NOMO-1 (cell line): ENCODE data around the gene GHSR.

Experiments
- DNase-seq, 2 experiments: peaks; one replicate each; lab custom pipeline; 2025; ENCODE audit not compliant: unreplicated experiment in 2 of 2; lab: John Stamatoyannopoulos, UW

The GHSR gene

DNA sequence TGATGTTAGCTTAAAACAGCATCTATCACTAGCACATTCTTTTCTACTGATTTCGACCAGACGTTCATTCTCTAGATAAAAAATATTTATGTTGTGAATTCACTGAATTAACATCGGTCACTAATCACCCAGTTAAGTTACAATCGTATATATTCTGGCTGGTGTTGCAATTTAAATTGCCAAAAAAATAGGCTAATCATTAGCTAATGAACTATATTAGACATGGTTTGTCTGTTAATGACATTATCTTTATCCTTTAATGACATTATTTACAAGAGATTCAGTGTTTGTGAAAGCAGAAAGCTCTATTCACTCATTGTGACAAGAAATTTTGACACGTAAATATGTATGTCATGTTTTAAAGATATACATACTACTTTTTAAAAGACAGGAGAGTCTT lies 6.7 kb downstream of the GHSR start:
- DNase-seq, result no peak

DNA sequence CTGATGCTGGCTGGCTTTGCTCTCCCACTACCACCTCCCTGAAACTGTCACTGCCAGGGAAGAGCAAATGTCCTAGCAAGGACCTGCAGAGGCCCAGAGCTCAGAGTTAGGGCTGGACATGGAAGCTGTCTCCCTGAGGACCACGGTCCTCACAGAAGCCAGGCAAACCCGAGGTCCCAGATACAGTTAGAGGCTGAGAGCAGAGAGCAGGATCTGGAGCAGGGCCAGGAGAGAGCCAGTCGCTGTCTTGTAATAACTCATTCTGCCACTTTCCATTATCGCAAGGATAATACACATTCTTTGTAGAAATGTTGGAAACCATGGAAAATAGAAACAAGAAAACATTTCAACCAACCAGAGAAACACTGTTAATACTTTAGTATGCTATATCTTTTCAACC lies 10.1 kb downstream of the GHSR start:
- no peak for DNase-seq

DNA sequence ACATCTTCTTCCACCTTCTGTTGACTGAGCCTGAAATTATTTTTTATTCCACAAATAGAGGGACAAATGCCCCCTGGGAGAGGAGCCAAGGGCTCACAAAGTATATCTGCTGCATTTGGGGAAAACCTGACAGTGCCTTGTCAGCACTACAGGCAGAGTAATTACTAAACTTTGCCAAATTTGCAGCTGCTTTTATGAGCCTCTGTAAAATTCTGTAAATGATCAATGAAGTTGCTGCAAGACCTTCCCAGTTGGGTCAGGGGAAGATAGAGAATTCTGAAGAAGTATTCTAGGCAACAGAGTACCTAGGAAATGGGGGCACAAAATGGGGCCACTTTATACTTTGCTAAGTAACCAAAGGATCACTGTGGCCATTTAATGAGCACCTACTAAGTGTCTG lies 10.5 kb downstream of the GHSR start:
- no peak for DNase-seq

DNA sequence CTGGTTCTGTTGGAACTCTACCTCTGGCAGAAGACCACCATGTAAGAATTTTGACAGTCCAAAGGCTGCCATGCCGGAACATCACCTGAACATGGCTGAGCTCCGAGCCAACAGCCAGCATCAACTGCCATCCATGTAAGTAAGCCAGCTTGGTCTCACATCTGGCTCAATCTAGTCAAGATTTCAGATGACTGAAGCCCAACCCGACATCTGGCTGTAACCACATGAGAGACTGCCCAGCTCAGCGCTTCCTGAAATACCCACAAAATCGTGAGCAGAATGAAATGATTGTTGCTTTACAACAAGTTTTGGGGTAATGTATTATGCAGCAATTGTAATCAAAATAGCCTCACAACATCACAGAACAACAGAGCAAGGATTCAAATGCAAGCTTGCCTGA lies 32.9 kb downstream of the GHSR start:
- DNase-seq, result no peak

DNA sequence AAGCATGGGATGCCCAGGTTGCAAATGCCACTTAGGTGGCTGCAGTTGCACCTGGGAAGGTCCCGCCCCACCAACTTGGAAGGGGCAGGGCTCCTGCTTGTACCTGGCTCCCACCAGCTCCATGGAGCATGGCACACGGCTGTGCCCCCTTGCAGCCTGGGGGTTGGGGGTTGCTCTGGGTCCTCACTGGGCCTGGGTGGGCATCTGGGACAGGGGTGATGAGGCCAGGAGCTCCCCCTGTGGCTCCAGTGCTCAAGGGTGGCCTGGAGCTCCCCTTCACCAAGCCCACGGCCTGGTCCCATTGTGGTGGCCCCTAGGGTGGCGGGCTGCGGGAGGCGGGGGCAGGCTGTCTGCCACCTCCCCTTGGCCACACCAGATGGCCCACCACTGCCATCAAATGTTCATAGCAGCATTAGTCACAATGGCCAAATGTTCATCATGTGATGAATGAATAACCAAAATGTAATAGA lies 36.7 kb downstream of the GHSR start:
- no peak for DNase-seq

DNA sequence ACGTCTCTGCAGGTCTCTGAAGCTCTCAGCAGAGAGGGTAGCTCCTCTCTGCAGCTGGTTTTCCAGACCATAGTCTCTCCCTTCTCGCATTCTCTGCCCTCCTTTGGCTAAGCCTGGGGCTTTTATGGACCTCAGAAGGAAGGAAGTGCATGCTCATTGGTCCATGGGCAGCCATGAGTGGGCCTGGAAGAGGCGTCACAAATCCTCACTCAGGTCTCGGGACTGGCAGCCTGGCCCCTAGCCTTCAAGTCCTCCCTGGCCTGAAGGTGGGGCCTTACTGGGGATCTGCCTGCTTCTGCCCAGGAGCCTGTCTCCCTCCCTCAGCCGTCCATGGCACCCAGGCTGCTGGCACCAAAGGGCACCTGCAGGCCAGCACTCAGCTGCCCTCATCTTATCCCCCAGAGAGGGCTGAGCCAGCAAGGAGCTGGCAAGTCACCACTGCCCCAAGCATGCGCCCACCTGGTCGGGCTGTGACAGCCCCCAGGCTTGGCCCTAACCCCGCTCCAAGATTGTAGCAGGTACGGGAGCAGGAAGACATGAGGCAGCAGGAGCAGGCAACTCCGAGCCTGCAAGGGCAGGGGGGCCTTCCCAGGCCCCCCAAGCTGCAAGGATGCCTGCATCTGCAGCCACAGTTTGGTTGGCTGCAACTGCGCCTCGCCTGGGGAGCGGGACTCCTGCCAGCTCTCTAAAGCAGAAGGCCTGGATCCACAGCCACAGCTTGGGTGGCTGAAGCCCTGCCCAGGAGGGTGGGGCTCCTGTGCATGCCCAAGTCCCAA lies 37.4 kb downstream of the GHSR start:
- no peak for DNase-seq

DNA sequence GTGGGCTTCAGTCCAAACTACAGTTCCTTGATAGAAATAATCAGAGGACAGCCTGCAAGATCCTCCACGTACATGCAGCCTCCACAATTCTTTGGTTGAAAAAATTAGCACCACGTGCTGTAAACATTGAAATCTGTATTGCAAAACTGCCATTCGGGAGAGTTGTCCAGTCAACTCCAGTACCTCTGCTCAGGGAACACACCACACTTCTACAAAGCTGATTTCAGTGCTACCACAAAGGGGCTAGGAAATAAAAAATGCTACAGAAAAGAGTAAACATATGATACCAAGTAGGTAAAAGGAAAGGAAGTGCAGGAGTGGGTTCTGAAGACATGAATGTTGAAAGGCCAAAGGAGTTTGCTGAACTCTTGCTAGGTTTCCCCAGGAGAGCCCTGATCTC lies 40.4 kb downstream of the GHSR start:
- no peak for DNase-seq

DNA sequence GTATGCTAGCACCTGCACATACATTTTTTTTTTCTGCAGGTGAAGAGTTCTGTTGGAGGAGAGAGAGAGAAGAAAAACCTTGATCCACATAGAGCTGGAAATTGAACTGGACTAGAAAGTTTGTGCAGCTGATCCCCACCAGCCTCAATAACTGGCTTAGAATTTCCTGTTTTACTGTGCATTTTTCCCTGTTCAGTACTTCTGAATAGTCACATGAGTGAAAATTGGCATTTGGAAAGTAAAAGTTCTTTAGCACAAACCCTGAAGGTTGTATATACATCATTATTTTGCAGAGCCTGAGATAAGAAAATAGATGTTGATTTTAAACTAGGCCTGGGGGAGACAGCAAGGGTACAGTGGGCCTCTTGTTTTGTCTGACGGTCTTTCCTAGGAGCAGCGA lies 42.3 kb downstream of the GHSR start:
- DNase-seq, result no peak

DNA sequence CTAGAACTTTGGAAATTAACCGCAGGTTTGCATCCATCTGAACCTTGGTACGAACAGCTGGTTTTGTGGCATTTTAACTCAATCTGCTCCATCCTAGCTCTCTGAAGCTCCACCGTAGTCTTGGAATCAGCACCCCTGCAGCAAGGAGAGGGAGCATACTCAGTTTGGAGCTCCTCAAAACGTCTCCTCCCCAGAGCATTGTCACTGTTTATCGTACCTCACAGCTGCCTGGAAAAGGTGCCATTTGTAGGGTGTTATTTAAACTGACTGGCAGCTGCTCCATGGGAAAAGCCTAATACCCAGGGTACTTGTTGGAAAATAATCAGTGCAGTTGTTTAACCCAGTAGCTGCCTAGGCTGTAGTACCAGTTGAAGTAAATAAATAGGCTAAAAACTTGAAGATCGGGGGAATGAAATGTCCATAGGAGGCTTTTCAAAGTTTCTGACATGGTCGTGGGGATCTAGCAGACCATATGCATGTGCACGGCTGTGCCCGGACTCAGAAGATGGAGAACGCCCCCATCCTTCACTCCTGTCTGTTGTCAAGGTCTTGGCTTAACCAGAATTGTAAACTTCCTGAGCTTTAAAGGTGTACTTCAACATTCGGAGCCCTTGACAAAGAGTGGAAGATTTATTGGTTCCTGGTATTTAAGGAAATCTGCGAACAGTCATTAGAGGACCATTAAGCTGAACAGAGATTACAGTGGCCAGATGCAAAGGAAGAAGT lies 43.9 kb downstream of the GHSR start:
- no peak for DNase-seq

DNA sequence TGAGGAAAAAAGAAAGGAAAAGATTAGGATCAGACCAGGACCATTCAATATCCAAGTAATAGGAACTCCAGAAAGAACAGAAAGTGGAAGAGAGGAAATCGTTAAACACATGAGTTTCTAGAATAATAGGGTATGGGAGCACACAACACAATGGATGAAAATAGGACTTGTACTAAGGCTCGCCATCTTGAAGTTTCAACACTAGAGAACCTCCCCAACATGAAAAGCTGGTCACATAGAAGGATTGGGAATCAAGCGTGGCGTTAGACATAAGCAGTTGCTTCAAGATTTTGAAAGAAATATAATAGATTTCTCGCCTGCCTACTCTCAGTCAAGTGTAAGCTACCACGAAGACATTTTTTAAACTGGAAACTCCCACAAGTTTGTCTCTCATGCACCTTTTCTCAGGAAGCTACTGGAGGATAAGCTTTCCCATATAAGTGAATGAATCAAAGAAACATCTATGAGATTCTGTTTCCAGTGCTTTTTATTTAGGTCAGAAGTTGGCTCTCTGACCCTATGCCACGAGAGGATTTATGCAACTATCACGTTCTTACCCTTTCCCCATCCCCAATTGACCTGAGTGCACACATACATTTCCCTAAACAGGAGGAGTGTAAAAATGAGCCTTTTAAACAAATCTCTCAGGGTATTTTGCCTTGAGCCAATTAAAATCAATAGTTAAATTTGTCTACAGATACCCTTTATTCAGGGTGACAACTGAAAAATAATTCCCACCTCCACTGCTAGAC lies 45.2 kb downstream of the GHSR start:
- no peak for DNase-seq

DNA sequence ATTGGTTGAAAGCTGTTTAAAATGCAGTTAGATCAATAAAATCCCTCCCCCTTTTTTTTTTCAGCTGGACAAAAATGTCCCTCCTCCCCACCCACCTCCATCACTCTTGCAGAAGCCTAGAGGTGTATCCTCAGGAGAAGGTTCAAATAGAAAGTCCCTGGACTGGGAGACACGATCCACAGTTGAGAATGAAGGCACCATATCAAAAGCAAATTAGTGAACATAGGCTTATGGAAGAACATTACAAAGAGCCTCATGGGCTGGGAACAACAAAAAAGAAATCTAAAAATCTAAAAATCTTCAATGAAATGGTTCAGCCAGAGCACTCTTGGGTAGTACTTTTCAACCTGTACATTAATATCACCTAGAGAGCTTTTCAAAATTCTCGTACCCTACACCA lies 46.2 kb downstream of the GHSR start:
- no peak for DNase-seq

DNA sequence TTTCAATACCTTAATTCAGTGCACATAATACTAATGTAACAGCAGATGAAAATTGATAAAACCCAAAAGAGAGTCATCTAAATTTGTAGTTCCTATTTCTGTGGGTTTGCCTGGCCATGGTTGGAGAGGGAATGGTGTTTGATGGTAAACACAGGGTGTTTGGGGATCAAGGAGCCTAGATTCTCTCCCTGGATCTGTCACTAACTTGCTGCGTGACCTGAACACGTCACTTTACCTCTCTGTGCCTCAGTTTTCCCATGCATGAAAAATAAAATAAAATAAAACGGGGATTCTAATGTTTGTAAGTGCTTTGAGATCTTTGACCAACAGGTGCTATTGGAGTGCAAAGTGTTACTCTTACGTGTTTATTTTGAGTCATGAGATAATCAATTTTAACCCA lies 49.8 kb downstream of the GHSR start:
- DNase-seq, result no peak

DNA sequence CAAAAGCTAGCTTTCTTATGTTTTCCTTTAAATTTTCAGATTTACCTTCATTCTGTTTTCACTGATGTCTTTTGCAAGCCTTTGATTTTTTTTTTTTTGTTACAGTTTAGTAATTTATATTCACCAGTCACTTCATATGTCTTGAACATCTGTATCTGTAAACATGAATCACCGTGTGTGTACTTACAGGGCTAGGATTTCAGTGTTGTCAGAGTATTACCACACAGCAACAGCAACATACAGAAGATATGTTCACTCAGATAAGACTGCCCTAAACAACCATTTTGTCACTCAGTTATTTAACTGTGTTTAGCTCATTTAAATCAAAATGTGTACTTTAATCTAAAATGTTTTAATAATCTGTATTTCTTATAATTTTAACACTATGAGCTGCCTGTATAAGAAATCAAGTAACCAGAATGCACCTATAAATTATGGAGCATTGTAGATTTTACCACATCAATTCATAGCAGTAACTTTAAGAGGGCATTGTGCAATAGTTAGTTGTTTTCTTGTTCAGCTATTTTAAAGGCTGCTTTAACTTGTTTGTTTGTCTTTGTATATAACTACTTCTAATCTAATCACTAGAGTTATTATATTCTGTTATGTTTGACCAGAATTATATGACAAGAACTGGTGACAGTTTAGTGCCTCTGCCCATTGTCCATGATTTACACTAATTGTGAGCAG lies 50.4 kb downstream of the GHSR start:
- no peak for DNase-seq

DNA sequence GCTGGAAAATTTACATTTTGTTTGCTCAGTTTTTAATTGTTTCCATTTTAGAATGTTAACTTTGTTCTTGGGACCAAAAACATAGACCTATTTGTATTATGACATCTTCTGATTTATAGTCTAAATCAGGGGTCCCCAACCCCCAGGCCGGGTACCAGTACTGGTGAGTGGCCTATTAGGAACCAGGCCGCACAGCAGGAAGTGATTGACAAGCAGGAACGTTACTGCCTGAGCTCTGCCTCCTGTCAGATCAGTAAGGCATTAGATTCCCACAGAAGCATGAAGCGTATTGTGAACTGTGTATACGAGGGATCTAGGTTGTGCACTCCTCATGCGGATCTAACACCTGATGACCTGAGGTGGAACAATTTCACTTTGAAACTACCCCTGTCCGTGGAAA lies 51.9 kb downstream of the GHSR start:
- DNase-seq, result no peak

DNA sequence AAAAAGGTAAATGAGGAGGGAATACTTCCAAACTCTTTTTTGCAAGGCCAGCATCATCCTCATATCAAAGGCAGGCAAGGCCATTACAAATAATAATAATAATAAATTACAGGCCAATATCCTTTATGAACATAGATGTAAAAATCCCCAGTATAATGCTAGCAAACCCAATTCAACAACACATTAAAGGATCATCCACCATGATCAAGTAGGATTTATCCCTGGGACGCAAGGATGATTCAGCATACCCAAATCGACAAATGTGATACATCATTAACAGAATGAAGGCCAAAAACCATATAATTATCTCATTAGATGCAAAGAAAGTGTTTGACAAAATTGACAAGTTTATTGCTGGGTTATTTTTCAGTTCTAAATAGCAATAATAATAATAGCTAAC lies 53.6 kb downstream of the GHSR start:
- DNase-seq, result no peak
